ENCODE data around the gene ALOXE3. TPM values are rescaled to one million over a fixed set of nuclear protein-coding genes. Genes with fewer than 3 reads are reported as not detected.
"Not testable (repeated sequence)": the region's sequence is repeated elsewhere in the genome, so short reads cannot be mapped to it uniquely, and the experiment has no call there.

Gene ALOXE3
- polyA plus RNA-seq, 3 donors from 2014 or later: not detected

DNA sequence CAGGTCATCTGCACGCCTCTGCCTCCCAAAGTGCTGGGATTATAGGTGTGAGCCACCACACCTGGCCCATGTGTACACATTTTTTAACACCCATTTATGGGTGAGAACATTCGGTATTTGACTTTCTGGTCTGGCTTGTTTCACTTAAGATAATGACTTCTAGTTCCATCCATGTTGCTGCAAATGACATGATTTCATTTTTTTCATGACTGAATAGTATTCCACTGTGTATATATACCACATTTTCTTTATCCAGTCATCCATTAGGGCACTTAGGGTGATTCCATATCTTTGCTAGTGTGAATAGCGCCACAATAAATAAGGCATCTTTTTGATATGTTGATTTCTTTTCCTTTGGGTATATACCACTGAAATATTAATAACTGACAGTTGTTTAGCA is 36.4 kb downstream of the ALOXE3 start:
- no peak for DNase-seq
- H3K4me3 Mint-ChIP-seq: peak overlapping the region in 2 of 5 donors; percentile 18 to 32
- no peaks in the 10 kb centered on the region for H3K36me3 Mint-ChIP-seq
- peaks cover 2 to 6% (median 4%) of the 10 kb centered on the region in 3 donors for H3K27me3 Mint-ChIP-seq (ENCODE audit: low read depth in 3 of 3)
- peaks cover 5 to 10% of the 10 kb centered on the region in 2 donors for H3K4me1 Mint-ChIP-seq
- H3K27ac Mint-ChIP-seq: no peak overlapping the region
- H3K9me3 Mint-ChIP-seq: no peaks in the 10 kb centered on the region

- Mint-ChIP-seq H3K4me3 (peak overlapping the region in 3 of 5 donors; percentile 33 to 90 (median 90)), H3K27me3 (ENCODE audit: low read depth in 3 of 3) (peaks cover 2 to 3% (median 2%) of the 10 kb centered on the region in 3 donors), H3K9me3 (no peaks in the 10 kb centered on the region), H3K4me1 (peaks cover 5 to 10% of the 10 kb centered on the region in 2 donors), H3K27ac (no peak overlapping the region), H3K36me3 (no peaks in the 10 kb centered on the region)
- no peak for DNase-seq
These were observed 37.5 kb downstream of the ALOXE3 start for GRCh38 chr17:8080799-8081219.

DNA sequence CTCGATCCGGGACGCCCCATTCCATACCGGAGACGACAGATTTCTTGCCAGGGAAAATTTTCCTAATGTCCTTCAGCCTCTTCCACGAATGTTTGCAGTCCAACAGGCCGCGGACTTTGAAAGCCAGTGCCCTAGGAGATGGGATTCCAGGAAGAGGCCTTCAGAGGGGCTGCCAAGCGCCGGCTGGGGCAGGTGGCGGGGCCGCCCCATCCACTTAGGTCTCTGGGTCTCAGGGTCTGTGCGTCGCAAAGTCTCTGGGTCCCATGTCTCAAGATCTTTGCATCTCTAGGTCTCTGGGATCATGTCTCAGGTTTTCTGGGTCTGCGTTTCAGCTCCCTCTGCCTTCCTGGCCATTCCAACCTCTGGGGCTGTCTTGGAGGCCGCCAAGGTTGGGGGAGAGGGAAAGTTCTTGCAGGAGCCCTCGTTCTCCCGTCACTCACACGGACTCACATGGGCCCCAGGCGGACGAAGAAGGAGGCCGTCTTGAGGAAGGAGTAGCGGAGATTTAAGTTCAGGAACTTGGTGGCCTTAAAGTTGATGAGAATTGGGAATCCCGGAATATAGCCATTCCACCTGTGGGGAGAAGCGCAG is 38.0 kb downstream of the ALOXE3 start:
- Mint-ChIP-seq H3K36me3 (no peaks in the 10 kb centered on the region), H3K9me3 (no peaks in the 10 kb centered on the region), H3K4me1 (peaks cover 5 to 10% of the 10 kb centered on the region in 2 donors), H3K4me3 (peak overlapping the region; percentile 86 to 94 (median 90)), H3K27ac (peak overlapping the region in 1 of 6 donors; percentile 64), H3K27me3 (ENCODE audit: low read depth in 3 of 3) (peaks cover 2 to 3% (median 2%) of the 10 kb centered on the region in 3 donors)
- no peak for DNase-seq

- peaks cover 0 to 4% (median 4%) of the 10 kb centered on the region in 3 donors for H3K27me3 Mint-ChIP-seq (ENCODE audit: low read depth in 3 of 3)
- H3K4me1 Mint-ChIP-seq: peaks cover 5 to 11% of the 10 kb centered on the region in 2 donors
- H3K27ac Mint-ChIP-seq: peak overlapping the region; percentile 29 to 88 (median 54)
- peak overlapping the region; percentile 86 to 94 (median 90) for H3K4me3 Mint-ChIP-seq
- H3K9me3 Mint-ChIP-seq: no peaks in the 10 kb centered on the region
- DNase-seq: peak; percentile 71 to 78 (median 77)
- no peaks in the 10 kb centered on the region for H3K36me3 Mint-ChIP-seq
These were observed 38.8 kb downstream of the ALOXE3 start for GRCh38 chr17:8079291-8080207.

- DNase-seq, H3K36me3 Mint-ChIP-seq, H3K9me3 Mint-ChIP-seq: not testable (repeated sequence)
- Mint-ChIP-seq H3K4me3 (peak overlapping the region in 2 of 5 donors; percentile 7 to 35), H3K4me1 (peaks cover 20 to 21% of the 10 kb centered on the region in 2 donors), H3K27ac (peak overlapping the region in 1 of 6 donors; percentile 19), H3K27me3 (ENCODE audit: low read depth in 3 of 3) (peaks cover 8 to 13% (median 9%) of the 10 kb centered on the region in 3 donors)
These were observed 40.4 kb downstream of the ALOXE3 start for GRCh38 chr17:8077939-8078338.

DNA sequence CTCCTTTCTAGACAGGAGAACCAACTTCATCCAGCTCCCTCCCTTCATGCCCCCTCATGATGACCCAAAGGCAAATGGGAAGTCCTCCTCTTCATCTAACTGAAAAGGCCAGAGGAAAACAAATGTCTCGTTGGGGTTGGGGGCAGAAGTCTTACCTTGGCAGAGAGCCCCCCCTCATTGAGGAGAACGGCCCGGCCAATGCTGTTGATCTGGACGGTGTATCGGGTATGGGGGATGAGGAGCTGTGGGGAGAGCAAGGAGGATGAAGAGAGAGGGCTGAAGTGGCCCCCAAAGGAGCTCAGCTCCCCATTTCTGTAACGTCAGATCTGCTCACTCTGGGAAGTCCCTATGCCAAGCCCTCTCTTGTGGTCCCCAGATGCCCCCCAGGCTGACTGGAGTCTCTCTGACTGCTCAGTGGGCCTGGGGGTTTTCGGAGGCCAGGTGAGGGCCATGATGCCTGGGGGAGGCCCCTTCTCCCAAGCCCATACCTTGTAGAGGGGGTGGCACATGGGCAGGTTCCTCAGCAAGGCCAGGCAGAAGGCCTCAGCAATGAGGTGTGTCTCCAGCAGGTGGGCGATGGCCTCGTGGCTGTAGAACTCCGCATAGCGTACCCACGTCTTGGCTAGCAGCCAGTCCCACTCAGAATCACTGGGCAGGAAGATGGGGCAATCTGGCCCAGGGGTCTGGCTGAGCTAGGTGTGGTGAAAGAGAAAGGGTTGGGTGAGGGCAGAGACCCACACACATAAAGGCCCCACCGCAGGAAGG is 41.6 kb downstream of the ALOXE3 start:
- H3K27me3 Mint-ChIP-seq (ENCODE audit: low read depth in 3 of 3): peaks cover 8 to 21% (median 16%) of the 10 kb centered on the region in 3 donors
- no peaks in the 10 kb centered on the region for H3K36me3 Mint-ChIP-seq
- DNase-seq: no peak
- no peaks in the 10 kb centered on the region for H3K9me3 Mint-ChIP-seq
- H3K27ac Mint-ChIP-seq: no peak overlapping the region
- no peak overlapping the region for H3K4me3 Mint-ChIP-seq
- peaks cover 26 to 27% of the 10 kb centered on the region in 2 donors for H3K4me1 Mint-ChIP-seq

DNA sequence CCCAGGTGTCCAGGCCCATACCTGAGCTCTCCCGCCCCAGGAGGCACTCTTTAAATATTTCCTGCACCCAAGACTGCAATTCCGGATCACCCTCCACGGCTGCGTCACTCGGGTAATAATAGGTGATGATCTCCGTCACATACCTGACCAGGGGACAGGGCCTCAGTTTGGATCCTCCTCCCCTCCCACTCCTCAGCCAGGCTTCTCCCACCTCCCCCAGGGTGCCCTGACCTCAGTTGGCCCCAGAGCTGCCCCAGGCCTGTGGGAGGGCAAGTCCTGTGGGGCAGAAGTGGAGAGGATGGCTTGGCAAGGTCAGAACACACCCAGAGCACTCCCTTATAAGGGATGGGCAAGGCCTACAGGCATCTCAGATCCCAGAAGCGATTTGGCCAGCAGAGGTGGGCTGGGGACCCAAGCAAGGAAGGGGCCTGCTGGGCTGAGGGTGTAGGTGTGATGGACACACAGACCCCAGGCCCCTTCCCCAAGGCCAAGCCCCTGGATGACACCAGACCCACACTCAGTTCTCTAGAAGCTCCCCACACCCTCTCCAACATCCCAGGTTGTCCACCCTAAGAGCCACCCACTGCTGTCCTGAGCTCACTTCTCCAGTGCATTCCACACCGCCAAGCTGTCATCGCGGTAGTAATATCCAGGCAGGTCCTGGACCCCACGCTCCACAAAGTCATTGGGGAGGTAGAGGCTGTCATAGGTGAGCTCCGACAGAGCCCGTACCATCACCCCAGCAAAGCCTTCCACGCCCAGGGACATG is 42.6 kb downstream of the ALOXE3 start:
- Mint-ChIP-seq H3K27ac (no peak overlapping the region), H3K9me3 (peaks cover 0 to under 1% (median 0%) of the 10 kb centered on the region in 6 donors), H3K36me3 (no peaks in the 10 kb centered on the region), H3K4me3 (no peak overlapping the region), H3K4me1 (peaks cover 26 to 27% of the 10 kb centered on the region in 2 donors), H3K27me3 (ENCODE audit: low read depth in 3 of 3) (peaks cover 8 to 22% (median 22%) of the 10 kb centered on the region in 3 donors)
- DNase-seq: no peak

DNA sequence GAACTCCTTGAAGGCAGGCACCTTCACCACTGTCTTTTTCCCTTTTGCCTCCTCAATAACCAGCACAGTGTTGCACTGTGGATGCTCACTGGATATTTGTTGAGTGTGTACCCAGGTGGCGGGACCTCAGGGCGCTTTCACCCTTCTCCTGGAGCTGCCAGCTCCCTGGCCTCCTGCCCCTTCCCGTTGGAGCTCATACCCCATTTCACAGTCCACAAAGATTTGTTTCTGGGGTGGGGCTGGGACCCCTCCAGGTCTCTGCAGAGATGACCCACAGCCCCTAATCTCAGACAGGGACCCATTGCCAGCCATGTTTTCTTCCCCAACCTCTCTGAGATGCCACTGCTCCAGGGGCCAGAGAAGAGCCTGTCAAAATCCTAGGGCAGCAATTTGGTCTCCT is 43.2 kb downstream of the ALOXE3 start:
- H3K4me1 Mint-ChIP-seq: peaks cover 25 to 27% of the 10 kb centered on the region in 2 donors
- no peak for DNase-seq
- peaks cover 0 to 2% (median 0%) of the 10 kb centered on the region in 6 donors for H3K9me3 Mint-ChIP-seq
- peak overlapping the region in 1 of 5 donors; percentile 19 for H3K4me3 Mint-ChIP-seq
- H3K27me3 Mint-ChIP-seq (ENCODE audit: low read depth in 3 of 3): peaks cover 11 to 29% (median 23%) of the 10 kb centered on the region in 3 donors
- no peaks in the 10 kb centered on the region for H3K36me3 Mint-ChIP-seq
- peak overlapping the region in 1 of 6 donors; percentile 67 for H3K27ac Mint-ChIP-seq

DNA sequence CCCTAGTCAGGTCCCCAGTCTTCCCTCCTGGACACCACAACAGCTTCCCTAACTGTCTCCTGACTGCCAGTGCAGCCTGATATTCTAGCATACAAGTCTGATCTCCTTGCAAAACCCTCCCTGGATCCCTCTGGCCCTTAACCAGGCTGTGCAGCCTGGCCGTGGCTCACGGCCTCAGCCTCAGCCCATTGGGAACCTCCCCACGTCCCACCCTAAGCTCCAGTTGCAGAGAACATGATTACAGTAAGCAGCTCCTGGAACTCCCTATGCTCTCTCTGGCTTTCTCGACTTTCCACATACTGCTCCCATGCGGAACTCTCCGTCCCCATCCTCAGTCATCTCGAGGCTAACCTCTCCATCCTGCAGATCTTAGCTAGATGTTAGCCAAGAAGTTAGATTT is 43.8 kb downstream of the ALOXE3 start:
- Mint-ChIP-seq H3K27ac (no peak overlapping the region), H3K9me3 (peaks cover 0 to 2% (median 0%) of the 10 kb centered on the region in 6 donors), H3K27me3 (ENCODE audit: low read depth in 3 of 3) (peaks cover 10 to 29% (median 25%) of the 10 kb centered on the region in 3 donors), H3K4me1 (peaks cover 21 to 27% of the 10 kb centered on the region in 2 donors), H3K4me3 (peak overlapping the region in 2 of 5 donors; percentile 19 to 28), H3K36me3 (no peaks in the 10 kb centered on the region)
- no peak for DNase-seq

DNA sequence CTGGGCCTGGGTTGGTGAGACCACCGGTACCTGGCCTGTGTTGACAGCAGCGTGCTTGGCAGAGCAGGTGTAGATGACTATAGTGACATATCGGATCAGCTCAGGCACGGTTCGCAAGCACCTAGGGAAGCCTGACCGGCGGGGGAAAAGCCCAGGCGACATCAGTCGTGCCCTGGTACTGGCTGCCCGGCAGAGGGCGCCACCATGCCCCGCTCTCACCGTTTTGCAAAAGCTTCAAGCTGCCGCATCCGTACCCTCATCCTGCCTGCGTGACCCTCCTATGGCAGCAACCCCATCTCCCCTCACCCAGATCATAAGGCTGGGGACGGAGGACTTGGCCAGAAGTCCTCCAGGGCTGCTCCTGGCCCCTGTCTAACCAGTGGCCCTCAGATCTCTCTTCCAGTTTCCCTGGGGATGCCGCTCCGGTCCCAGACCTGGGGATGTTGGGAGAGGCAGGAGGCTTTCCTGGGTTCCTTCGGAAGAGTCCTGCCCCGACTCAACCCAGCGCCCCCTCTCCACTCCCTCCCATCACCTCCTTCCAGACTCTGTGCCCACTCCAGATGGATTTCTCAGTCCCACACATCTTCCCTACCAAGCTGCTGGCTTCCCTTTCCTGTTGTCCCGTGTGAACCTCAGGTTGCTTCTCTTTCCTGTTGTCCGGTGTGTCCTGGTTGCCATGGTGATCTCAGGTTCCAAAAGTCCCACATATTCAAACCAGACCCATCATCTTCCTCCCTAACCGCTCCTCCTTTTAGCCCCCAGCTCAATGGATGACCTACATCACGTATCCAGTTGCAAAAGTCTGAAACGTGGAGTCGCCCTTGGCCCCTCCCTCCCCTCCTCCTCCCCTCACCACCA is 44.5 kb downstream of the ALOXE3 start:
- DNase-seq: peak; percentile 71 to 76 (median 72)
- H3K4me3 Mint-ChIP-seq: peak overlapping the region; percentile 31 to 75 (median 71)
- H3K4me1 Mint-ChIP-seq: peaks cover 17 to 22% of the 10 kb centered on the region in 2 donors
- H3K27me3 Mint-ChIP-seq (ENCODE audit: low read depth in 3 of 3): peaks cover 11 to 30% (median 25%) of the 10 kb centered on the region in 3 donors
- peaks cover 0 to 2% (median 0%) of the 10 kb centered on the region in 6 donors for H3K9me3 Mint-ChIP-seq
- peak overlapping the region in 5 of 6 donors; percentile 47 to 84 (median 68) for H3K27ac Mint-ChIP-seq
- H3K36me3 Mint-ChIP-seq: no peaks in the 10 kb centered on the region

GRCh38 chr17:8072729-8073461 is 45.4 kb downstream of the ALOXE3 start:
- H3K27me3 Mint-ChIP-seq (ENCODE audit: low read depth in 3 of 3): peaks cover 12 to 32% (median 25%) of the 10 kb centered on the region in 3 donors
- no peak for DNase-seq
- H3K9me3 Mint-ChIP-seq: peaks cover 0 to 2% (median 0%) of the 10 kb centered on the region in 6 donors
- peak overlapping the region; percentile 42 to 72 (median 65) for H3K4me3 Mint-ChIP-seq
- H3K4me1 Mint-ChIP-seq: peaks cover 17 to 22% of the 10 kb centered on the region in 2 donors
- H3K36me3 Mint-ChIP-seq: no peaks in the 10 kb centered on the region
- H3K27ac Mint-ChIP-seq: peak overlapping the region in 3 of 6 donors; percentile 33 to 86 (median 75)

All from immature natural killer cell (primary cell).